GM12891 (cell line): ENCODE results near the gene MPDU1.

Experiments
- PAX5 ChIP-seq: IDR thresholded peaks from 2 replicates; pipeline ENCODE4 v1.6.1; 2011; ENCODE audit warnings: low read length, moderate library complexity, mild to moderate bottlenecking; ENCODE audit not compliant: insufficient read depth, severe bottlenecking
- POLR2A ChIP-seq: IDR thresholded peaks from 2 replicates; pipeline ENCODE4 v1.6.1; 2011; ENCODE audit warnings: low read depth, low read length, control low read depth
- POLR2AphosphoS5 ChIP-seq: IDR thresholded peaks from 2 replicates; pipeline ENCODE4 v1.6.1; 2011; ENCODE audit warnings: low read depth, low read length, control low read depth
- TAF1 ChIP-seq: IDR thresholded peaks from 2 replicates; pipeline ENCODE4 v1.6.1; 2011; ENCODE audit warnings: low read depth, low read length, control low read depth

GRCh38 chr17:7555320-7555948, 28.2 kb upstream of the MPDU1 start:
- TF ChIP-seq TAF1 (no peak), POLR2A (no peak), POLR2AphosphoS5 (no peak), PAX5 (no peak)
